ENCODE measurements around the gene TMEM26.
A peak's percentile ranks its signal among the peaks of the same experiment; 100 is the strongest.

The TMEM26 gene

DNA sequence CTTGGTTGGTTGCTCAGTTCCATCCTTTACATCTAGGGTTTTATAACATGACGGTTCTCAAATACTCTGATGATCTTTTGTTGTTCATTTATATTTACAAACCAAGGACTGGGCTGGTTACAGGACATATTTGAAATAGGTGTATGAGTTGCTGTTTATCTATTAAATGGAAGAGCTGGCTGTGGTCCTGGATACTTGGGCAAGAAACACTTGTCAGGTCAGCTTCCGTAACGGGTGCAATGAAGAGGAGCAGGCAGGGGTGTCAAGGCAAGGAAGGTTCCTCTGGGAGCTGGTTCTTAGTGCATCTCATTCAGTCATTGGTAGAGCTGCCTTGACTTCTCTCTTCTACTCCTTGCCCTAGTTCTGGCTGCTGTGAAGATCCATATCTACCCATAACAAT is 4.8 kb upstream of the TMEM26 start:
- DNase-seq = no peak

DNA sequence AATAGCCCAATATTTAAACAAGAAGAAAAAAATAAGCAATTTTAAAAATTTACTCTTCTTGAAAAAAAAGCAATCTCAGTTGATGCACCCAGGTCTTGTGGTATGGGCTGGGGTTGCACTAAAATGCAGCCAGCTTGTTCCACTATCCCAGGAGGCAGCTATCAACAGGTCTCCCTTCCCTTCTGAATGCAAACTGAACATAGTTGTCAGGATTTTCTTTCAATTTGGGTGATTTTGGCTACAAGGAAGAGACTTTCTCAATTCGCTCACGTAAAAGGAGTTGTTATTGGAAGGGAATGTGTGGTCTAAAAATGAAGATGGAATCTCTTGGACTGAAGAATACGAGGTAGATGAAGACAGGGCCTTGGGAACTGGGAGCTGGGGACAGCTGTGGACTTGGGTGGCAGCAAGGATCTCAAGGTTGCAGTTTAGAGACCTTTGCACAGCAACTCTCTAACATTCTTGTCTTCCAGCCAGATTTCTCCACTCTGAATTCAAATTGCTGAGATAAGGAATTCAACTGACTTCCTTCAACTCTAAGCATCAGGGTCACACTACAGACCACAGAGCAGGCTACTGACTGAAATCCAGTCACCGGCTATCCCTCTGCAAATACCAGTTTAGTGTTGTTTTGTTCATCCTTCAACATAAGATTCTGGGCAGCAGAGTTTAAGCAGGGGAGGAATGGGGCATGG is 3.1 kb upstream of the TMEM26 start:
- no peak for DNase-seq

DNA sequence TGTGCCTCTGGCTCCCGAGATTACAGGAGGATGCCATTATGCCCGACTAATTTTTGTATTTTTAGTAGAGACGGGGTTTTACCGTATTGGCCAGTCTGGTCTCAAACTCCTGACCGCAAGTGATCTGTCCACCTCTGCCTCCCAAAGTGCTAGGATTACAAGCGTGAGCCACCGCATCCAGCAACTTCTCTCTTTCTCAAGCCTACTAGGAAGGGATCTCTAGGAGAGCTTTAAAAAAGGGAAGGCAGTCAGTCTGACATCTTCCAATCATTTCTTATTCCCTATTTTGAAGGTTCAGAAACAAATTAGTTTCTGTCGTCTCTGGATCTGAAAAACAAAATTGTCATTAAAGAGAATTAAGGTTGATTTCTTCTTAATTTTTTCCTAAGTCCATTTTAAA is 2.5 kb upstream of the TMEM26 start:
- DNase-seq = peak; percentile 15 to 27

DNA sequence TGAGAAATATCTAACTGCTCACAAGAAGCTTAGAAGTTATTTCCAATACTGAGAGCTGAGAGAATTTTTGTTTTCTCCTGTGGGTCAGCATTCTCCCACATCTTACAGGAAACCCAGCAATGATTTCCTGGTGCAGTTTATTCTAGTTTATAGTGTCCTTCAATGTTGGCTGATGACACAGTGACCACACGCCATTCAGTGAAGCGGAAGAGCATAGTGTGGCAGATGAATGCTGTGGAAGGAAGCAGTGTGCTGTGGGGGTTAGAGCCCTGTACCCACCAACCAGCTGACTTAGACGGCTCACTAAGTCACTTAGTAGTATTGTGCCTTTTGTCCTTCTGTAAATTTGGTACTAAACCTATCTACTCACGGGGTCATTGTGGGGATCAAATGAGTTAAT is 1.4 kb upstream of the TMEM26 start:
- DNase-seq = no peak

DNA sequence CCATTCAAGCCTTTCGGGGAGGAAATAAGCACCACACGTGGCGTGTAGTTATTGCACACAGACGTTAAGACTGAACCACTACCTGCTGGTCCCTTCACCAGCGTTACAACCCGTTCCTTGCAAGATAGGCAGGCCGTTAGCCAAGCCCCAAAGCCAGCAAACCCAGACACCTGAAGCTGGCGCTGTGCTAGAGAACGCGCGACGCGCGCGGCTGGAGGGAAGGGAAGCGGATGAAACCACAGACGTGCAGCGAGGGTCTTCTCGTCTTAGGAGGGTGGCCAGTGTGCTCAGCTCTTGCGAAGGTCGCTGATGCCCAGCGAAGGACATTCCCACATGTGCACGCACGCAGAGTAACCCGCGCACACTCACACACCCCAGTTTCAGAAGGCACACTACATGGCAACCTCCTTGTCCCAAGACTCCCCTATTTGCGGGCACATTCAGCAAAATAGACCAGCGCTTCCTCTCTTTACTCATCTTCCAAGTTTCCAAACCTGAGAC is 980 bp downstream of the TMEM26 start:
- no peak for DNase-seq

DNA sequence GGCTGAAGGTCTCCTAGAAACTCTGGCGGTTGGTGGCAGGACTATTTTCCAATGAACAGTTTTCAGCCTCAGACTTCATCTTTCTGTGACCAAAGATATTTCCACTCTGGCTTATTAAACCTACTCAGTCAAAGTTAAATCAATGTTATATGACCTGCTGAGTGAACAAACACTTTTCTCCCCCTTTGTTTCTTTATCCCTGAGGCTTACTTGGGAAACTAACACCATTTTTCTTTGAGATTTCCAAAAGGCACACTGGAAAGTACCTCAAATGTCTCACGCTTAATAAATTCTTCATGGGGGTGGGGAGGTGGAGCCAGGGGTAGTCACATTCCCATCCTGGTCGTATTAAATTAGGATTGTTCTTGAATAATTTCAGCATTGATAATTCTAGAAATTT is 1.8 kb downstream of the TMEM26 start:
- DNase-seq = no peak

DNA sequence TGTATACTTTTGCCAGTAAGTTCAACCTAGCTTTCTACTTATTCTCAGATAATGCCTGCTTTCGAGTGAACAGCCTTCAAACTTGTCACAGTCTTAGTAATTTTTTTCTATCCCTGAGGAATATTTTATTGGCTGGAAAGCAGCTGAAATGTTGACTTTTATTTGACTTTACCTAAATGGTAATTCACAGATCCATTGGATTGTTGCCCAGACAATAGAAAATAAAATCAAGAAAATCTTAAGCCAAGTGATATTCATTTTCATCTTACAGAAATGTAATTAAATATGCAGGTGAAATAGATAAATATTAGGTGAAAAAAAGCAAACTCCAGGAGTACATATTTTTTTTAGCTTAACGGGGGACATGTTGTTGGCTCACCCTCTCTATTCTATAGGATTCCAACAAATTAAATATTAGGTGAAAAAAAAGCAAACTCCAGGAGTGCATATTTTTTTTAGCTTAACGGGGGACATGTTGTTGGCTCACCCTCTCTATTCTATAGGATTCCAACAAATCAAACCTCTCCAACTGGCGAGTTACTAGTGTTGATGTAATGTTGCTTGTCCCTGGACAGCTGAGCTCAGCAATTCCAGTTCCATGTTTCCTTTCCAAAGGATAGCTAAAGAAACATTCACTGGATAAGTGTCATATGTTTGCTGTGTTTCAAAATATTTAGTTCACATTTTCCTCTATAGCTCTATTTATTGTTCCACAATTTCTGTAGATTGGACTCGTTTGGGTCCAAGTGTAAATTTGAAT is 4.2 kb downstream of the TMEM26 start:
- DNase-seq = no peak

DNA sequence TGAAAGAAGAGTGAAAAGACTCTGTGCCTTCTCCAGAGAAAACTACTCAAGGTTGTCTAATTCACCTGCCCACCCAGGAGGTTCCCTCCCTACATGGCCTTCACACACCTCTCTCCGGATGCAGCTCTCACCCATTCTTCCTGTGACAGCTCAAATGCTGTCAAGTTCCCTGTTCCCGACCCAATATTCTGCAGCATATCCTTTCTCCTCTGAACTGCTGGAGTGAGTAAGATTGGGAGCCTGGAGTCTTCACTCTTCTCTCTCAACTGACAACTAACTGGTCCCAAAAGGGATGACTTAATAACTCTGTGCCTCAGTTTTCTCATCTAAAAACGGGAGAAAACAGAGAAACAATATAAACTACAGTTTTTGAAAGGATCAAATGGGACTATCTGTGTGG is 5.1 kb downstream of the TMEM26 start:
- no peak for DNase-seq

DNA sequence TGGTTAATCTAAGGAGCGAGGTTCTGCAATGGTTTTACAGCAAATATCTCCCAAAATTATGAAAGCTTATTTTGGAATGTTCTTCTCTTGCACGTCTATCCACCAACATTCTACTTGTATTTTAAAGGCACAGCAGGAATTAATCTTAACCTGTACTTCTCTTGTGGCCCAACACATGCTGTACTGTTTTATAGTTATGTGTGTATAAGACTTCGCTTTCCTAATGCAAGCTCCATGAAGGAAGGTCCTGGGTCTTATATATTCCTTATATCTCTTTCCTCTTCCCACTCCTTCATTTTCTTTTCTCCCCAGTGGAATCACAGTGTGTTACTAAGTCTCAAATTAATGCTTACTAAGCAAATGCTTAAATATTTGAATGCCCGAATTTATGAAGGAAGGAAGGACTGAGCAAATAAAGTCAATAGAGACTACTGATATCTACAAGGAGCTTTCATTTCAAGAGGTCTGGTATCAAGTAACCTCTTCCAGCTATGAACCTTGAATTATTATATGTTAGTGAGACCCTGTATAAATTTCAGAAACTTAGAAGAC is 14.0 kb downstream of the TMEM26 start:
- DNase-seq = no peak

DNA sequence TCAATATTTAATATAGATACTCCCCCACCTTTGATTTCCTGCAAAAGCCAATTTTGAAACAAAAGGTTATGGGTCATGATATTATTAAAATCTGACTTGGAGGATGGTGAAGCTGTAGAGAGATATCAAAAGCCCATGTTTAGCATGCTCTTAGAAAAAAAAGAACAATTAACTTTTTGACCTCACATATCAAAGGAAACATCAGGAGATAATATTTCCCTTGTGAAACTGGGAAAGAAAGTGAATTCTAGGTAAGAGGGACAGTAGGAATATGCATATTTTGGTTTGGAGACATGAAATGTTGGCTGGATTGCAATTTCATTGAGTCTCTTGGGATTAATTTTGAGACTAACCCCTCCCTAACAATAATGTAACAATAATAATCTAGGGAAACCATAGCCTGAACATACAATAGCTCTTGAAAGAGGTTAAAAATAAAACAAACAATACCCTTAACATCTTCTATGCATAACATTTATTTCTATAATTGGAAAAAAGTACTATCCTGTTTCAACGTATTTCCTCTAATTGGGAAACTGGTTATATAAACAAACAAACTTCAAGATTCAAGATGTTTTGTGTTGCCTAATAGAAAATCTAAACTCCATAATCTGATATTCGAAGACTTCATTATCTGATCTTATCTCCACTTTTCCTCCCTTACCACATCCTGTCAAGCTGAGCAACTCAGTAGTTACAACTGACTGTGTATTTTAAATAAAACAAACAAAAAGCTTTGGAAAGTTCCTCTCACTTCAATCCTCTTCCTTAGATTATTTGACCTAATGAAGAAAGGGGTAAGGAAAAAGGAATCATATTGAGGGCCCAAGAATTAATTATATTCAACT is 14.8 kb downstream of the TMEM26 start:
- no peak for DNase-seq

DNA sequence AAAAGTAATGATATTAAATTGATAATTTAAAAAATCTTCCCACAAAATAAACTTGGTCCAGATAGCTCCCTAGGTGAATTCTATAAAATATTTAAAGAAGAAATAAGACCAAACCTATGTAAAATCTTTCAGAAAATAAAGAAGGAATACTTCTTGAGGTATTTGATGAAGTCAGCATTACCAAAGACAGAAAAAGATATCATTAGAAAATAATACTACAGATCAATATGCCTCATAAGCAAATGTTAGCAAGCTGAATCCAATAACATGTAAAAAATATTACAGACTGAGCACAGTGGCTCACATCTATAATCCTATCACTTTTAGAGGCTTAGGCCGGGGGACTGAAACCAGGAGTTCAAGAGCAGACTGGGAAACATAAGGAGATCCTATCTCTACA is 30.0 kb downstream of the TMEM26 start:
- no peak for DNase-seq

DNA sequence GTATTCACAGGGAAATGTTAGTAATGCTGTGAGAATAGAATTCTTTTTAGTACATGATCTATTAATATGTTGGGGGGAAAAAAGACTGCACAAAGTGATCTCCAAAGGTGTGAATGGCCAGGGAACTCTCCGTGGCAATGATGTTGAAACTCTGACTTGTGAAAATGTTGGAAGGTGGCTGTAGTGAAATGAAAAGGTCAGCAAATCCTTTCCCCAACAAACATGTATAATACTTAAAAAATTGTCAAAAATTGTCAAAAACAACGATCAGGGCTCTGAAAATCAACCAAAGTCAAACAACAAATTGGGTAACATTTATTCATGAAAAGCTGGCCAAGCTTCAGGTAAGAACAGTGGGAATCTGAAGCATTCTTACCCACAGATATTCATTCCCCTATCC is 35.5 kb downstream of the TMEM26 start:
- no peak for DNase-seq

DNA sequence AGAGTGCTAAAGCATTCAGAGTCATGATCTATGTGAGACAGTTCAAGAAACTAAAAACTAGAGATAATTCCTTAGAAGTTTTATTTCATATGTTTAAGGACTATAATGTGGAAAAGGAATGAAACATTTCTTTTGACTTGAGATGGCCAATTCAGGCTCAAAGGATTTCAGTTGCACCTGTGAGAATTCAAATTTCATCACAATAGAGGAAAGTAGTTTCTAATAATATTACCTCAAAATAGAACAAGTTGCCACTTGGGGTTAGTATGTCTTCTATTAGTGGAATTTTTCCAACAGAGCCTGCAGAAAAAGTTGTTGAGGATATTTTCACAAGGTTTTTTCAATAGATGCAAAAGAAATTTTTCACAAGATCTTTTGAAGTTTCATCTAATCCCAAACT is 37.4 kb downstream of the TMEM26 start:
- no peak for DNase-seq

DNA sequence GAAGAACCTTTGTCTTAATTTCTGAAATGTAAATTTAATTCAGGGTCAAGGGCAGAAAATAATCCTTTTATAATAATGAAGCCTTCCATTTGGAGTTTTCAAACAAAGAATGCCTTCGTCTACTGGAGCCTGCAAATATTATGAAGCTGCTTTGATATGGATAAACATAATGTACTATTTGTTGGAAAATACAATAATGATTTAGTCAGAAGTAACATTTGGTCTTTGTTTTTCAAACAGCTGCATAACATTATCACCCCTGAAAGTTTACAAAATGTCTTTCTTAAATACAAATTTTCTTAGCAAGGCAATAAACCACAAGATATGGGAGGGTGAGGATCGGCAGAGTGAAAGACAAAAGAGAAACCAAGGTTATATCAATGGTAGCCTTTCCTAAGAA is 41.5 kb downstream of the TMEM26 start:
- no peak for DNase-seq

DNA sequence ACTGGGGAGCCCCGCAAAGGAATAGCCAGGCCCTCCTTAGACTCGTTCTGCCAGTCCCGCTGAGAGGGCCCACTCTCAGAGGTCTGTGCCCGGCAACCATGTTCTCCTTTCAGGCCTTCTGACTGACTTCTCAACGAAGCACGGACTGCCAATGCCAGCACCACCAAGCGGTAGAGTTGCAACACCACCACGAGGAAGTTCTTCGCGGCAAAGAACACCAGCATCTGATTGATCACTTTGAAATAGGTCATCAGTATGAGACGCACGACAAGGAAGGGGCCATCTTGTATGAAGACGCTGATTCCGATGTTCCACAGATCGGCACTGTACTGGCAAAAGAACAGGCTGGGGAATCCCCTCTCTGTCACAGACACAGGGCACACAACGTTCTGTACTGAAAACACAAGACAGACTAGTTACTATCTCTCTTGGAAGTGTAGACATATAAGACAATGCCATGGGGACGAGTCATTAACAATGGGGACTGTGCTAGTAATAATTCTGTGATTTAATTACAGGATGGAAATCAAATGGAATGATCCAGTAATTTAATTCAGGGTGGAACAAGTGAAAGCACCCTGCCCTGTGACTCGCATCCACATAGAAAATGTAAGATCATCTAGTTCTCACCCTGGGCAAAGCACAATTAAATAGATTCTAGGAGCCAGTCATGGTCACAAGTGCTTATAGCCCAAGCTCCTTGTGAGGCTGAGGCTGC is 42.7 kb downstream of the TMEM26 start:
- no peak for DNase-seq

DNA sequence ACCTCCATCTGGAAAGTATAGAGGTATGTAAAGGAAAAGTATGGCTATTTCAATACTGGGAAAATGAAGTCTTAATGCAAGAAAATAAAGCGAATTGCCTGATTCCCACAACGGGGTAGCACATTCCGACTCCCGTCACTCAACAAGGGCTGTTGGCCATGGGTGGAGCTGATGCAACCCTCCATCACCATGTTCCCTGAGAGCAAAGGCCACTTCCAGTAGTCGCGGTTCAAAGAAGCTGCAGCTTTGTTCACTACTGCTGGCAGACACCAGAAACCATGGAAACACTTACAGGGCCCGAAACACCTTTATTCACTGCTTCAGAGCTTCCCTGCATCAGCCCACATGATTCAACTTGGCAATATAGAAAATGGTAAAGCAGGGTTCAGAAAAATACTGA is 44.0 kb downstream of the TMEM26 start:
- DNase-seq = no peak

DNA sequence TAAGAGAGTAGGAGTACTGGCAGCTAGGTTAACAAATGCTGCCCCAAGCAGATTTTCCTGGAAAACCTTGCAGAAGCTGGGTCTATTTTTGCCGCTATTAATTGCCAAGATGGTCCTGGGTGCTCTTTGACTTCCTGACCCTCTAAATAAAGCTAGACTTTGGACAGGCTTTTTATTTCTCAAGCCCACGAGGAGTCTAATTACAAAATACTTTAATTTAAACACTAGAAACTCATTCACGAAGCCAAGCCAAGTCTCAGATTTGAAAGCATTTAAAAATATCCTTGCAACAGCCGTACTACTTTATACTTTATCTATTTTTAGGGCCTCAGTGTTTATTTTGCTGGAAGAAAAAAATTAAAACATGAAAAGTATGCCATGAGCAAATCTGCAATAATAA is 45.1 kb downstream of the TMEM26 start:
- no peak for DNase-seq

DNA sequence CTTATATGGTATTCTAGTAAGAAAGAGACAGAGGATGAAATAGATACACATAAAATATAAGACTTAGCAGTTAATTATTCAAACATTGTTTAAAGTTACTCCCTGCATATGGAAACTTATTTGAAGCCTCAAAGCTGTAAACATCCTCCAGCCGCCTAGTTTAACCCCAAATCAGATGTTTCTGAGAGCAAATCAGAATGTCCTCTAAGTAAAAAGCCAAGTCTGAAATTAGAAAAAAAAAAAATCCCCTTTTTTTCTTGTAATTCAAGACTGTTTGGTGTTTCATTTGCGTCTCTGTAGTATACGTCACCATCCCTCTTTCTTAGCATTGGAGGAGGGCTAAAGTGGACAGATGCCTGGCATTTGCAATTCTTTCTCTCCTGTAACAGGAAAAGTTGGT is 46.4 kb downstream of the TMEM26 start:
- DNase-seq = no peak

DNA sequence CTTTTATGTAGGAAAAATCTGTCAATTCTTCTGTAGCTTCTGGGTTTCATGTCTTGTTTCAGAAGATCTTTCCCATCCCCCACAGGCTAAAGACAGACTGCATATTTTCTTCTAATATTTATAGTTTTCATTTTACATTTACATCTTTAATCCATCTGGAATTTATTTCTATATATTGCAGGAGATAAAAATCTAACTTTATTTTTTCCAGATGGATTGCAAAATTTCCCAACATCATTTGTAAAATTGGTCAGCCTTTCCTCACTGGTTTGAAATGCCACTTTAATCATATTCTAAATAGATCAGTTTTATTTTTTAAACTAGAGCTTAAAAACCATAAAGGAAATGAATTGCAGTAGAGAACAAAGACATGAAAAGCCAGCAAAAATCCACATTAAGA is 46.9 kb downstream of the TMEM26 start:
- DNase-seq = no peak

DNA sequence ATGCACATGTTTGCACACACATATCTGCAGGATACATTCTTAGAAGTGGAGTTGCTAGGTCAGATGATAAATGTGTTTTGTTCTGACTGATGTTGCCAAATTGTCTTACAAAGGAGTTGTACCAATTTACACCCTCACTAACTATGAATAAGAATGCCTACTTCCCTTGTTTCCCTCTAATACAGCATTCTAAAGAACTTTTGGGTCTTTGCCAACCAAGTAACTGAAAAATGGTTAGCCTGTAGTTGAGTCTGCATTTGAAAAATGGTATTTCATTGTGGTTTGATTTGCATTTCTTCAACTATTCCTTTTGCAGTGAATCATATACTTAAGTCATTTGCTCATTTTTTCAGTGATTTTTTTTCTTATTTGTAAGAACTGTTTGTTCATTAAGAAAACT is 48.4 kb downstream of the TMEM26 start:
- peak in 1 of 2 donors; percentile 9 for DNase-seq

DNA sequence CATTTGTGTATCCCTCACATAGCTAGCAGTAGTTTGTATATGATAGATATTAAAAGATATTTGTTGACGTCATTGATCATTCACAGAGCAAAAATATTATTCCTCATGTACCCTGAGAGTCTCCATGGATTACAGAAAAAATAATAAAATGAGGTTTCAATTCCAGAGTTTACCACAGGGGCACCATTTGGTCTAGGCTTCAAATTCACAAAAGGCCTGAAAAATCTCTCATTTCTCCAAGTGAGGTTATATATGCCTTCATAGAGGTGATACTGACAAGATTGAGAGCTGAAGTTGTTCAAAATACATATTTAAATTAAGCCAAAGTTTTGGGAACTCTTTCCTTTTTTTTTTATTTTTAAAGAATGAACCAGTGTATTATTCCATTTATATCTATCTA is 52.7 kb downstream of the TMEM26 start:
- DNase-seq = no peak

DNA sequence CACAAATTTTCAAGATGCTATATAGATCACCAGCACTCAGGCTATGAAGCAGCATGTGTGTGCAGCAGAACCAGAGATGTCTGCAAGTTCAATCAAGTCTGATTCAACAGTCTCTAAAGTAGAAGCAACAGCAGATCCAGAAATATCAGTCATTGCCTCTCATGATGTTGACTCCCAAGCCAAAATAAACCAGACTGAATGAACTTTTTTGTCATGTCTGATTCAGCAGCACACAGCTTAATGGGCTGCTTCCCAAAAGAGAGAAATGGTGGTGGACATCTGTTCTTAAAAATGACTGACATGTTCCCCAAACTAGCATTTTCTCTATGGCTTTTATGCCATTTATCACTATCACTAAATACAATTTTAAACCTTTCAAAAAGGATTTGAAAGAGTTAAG is 53.8 kb downstream of the TMEM26 start:
- peak in 1 of 2 donors; percentile 13 for DNase-seq

Measured in inflammatory macrophage (primary cell).